Right cardiac atrium (tissue), 5 donors: ENCODE measurements around the gene PTGFR. TPM values are rescaled to one million over a fixed set of nuclear protein-coding genes. Genes with fewer than 3 reads are reported as not detected.

ENCODE experiments used
- ATAC-seq, 2 donors: fragments of 200-7000 bp; cut with Tn5 transposase; one replicate each; pipeline versions ENCODE4 v1.8.0 to v1.9.1; 2020; ENCODE audit warnings: moderate library complexity in 2 of 2, mild to moderate bottlenecking in 1 of 2
- DNase-seq, 3 donors: peaks; one replicate each; pipeline ENCODE4 v3.0.0-alpha.2; 2020
- H3K27ac ChIP-seq: one replicate; pipeline ENCODE4 v1.5.1; 2013; ENCODE audit warnings: mild to moderate bottlenecking, low read length, control low read depth, moderate library complexity
- H3K27me3 ChIP-seq: one replicate; pipeline ENCODE4 v1.6.1; 2013; ENCODE audit not compliant: control insufficient read depth, insufficient read depth
- H3K4me1 ChIP-seq: one replicate; pipeline ENCODE4 v1.6.1; 2013; ENCODE audit warnings: low read length; ENCODE audit not compliant: control insufficient read depth, insufficient read depth
- H3K4me3 ChIP-seq: one replicate; pipeline ENCODE4 v1.5.1; 2013; ENCODE audit warnings: low read length, control low read depth
- H3K9me3 ChIP-seq: one replicate; pipeline ENCODE4 v1.6.1; 2013; ENCODE audit warnings: low read length; ENCODE audit not compliant: control insufficient read depth
- WGBS: extraction: QIAGEN DNeasy Blood & Tissue Kit; methylation state at CpG from one replicate; pipeline ENCODE4 v1.1.7; 2013; 5-methylcytosine and 5-hydroxymethylcytosine counted together
- intact Hi-C, 4 donors: fragments of 100-400 bp; cut with DNase I; formaldehyde crosslinking; loops; one replicate each; pipeline versions ENCODE4 v1.11.0 to v1.14.0; 2022 to 2023
- polyA plus RNA-seq: library from polyadenylated mRNA; stranded (reverse); fragments of 200-250 nt; gene quantifications from one replicate; pipeline ENCODE4 v1.2.3, GENCODE V29; 2013
- total RNA-seq, 4 donors: library from RNA; stranded (reverse); fragmentation: NEBNext Ultra II Directional; extraction: Animal tissue kit (Norgen Biotek cat#: 25700); gene quantifications; one replicate each; pipeline ENCODE4 v1.2.1, GENCODE V29; 2021
- donor health status: healthy with polysubstance abuse.
- donor health status: DM: no; HTN: yes; CAD: no.
- donor health status: DM: no; HTN: no; CAD: no.
- donor health status: DM: no; HTN: yes; CAD: no; lungs with severe emphysema.
- donor health status: DM: yes; HTN: yes; CAD: no.

PTGFR gene
- total and polyA plus RNA-seq, 5 donors: 0.34 to 1.7 (median 0.72) TPM

GRCh38 chr1:78520216-78520615 lies 29.4 kb downstream of the PTGFR start:
- no peaks in the 10 kb centered on the region for H3K4me1 ChIP-seq
- H3K9me3 ChIP-seq: no peaks in the 10 kb centered on the region
- DNase-seq: no peak
- no peaks in the 10 kb centered on the region for H3K27me3 ChIP-seq
- intact Hi-C loops: no loop called here
- H3K4me3 ChIP-seq: no peak overlapping the region
- no peak for ATAC-seq
- WGBS: 84% methylated on average over 6 of the region's 6 CpGs
- no peak overlapping the region for H3K27ac ChIP-seq

- Histone ChIP-seq H3K27ac (no peak overlapping the region), H3K9me3 (no peaks in the 10 kb centered on the region), H3K4me3 (no peak overlapping the region), H3K4me1 (no peaks in the 10 kb centered on the region), H3K27me3 (no peaks in the 10 kb centered on the region)
- DNase-seq (no peak), ATAC-seq (no peak)
- WGBS: 84% methylated on average over 3 of the region's 3 CpGs
- intact Hi-C loops: no loop called here
Observed at GRCh38 chr1:78520843-78521242, 30.1 kb downstream of the PTGFR start.

- Histone ChIP-seq H3K27me3 (no peaks in the 10 kb centered on the region), H3K9me3 (no peaks in the 10 kb centered on the region), H3K4me3 (no peak overlapping the region), H3K4me1 (no peaks in the 10 kb centered on the region), H3K27ac (no peak overlapping the region)
- 68% methylated on average over 2 of the region's 2 CpGs for WGBS
- no peak for DNase-seq
- ATAC-seq: no peak
- intact Hi-C loops: no loop called here
Observed at GRCh38 chr1:78522136-78522535, 31.4 kb downstream of the PTGFR start.

- Histone ChIP-seq H3K9me3 (no peaks in the 10 kb centered on the region), H3K4me1 (no peaks in the 10 kb centered on the region), H3K27ac (no peak overlapping the region), H3K27me3 (no peaks in the 10 kb centered on the region), H3K4me3 (no peak overlapping the region)
- ATAC-seq: no peak
- intact Hi-C loops: no loop called here
- 64% methylated on average over 2 of the region's 2 CpGs for WGBS
- no peak for DNase-seq
Observed at GRCh38 chr1:78526496-78526895, 35.7 kb downstream of the PTGFR start.

- Histone ChIP-seq H3K4me1 (no peaks in the 10 kb centered on the region), H3K9me3 (no peaks in the 10 kb centered on the region), H3K27me3 (no peaks in the 10 kb centered on the region), H3K4me3 (no peak overlapping the region), H3K27ac (no peak overlapping the region)
- 87% methylated on average over 2 of the region's 2 CpGs for WGBS
- DNase-seq: no peak
- no peak for ATAC-seq
- intact Hi-C loops: no loop called here
Observed at GRCh38 chr1:78527706-78528105, 36.9 kb downstream of the PTGFR start.

GRCh38 chr1:78533527-78533926 lies 42.8 kb downstream of the PTGFR start:
- intact Hi-C loops: no loop called here
- ATAC-seq: no peak
- H3K9me3 ChIP-seq: no peaks in the 10 kb centered on the region
- no peaks in the 10 kb centered on the region for H3K27me3 ChIP-seq
- H3K4me1 ChIP-seq: no peaks in the 10 kb centered on the region
- 86% methylated on average over 4 of the region's 4 CpGs for WGBS
- no peak for DNase-seq
- no peak overlapping the region for H3K27ac ChIP-seq
- H3K4me3 ChIP-seq: no peak overlapping the region

GRCh38 chr1:78535286-78535685 lies 44.5 kb downstream of the PTGFR start:
- DNase-seq (no peak), ATAC-seq (no peak)
- intact Hi-C loops: no loop called here
- Histone ChIP-seq H3K4me3 (no peak overlapping the region), H3K27me3 (no peaks in the 10 kb centered on the region), H3K27ac (no peak overlapping the region), H3K9me3 (no peaks in the 10 kb centered on the region), H3K4me1 (no peaks in the 10 kb centered on the region)
- WGBS: 89% methylated on average over 1 of the region's 1 CpG

GRCh38 chr1:78536427-78536826 lies 45.7 kb downstream of the PTGFR start:
- intact Hi-C loops: no loop called here
- H3K27me3 ChIP-seq: no peaks in the 10 kb centered on the region
- ATAC-seq (no peak), DNase-seq (no peak)
- H3K27ac ChIP-seq: no peak overlapping the region
- 80% methylated on average over 2 of the region's 2 CpGs for WGBS
- H3K4me3 ChIP-seq: no peak overlapping the region
- no peaks in the 10 kb centered on the region for H3K4me1 ChIP-seq
- H3K9me3 ChIP-seq: no peaks in the 10 kb centered on the region

- H3K9me3 ChIP-seq: no peaks in the 10 kb centered on the region
- 53% methylated on average over 2 of the region's 2 CpGs for WGBS
- DNase-seq (no peak), ATAC-seq (no peak)
- H3K4me1 ChIP-seq: no peaks in the 10 kb centered on the region
- no peak overlapping the region for H3K4me3 ChIP-seq
- intact Hi-C loops: no loop called here
- H3K27me3 ChIP-seq: no peaks in the 10 kb centered on the region
- no peak overlapping the region for H3K27ac ChIP-seq
Observed at GRCh38 chr1:78540048-78540447, 49.3 kb downstream of the PTGFR start.

GRCh38 chr1:78541479-78541878 lies 50.7 kb downstream of the PTGFR start:
- no peak for ATAC-seq
- Histone ChIP-seq H3K27ac (no peak overlapping the region), H3K9me3 (no peaks in the 10 kb centered on the region), H3K27me3 (no peaks in the 10 kb centered on the region), H3K4me3 (no peak overlapping the region), H3K4me1 (no peaks in the 10 kb centered on the region)
- no peak for DNase-seq
- intact Hi-C loops: no loop called here

- H3K4me3 ChIP-seq: no peak overlapping the region
- no peaks in the 10 kb centered on the region for H3K27me3 ChIP-seq
- no peak overlapping the region for H3K27ac ChIP-seq
- 74% methylated on average over 3 of the region's 3 CpGs for WGBS
- ATAC-seq (no peak), DNase-seq (no peak)
- H3K4me1 ChIP-seq: no peaks in the 10 kb centered on the region
- H3K9me3 ChIP-seq: no peaks in the 10 kb centered on the region
- intact Hi-C loops: no loop called here
Observed at GRCh38 chr1:78543941-78544643, 53.3 kb downstream of the PTGFR start.

- 47% methylated on average over 1 of the region's 1 CpG for WGBS
- intact Hi-C loops: no loop called here
- ATAC-seq: no peak
Observed at GRCh38 chr1:78547081-78547480, 56.3 kb downstream of the PTGFR start.

More at GRCh38 chr1:78547081-78547480, 56.3 kb downstream of the PTGFR start:
- no peak for DNase-seq
- no peaks in the 10 kb centered on the region for H3K9me3 ChIP-seq
- H3K4me3 ChIP-seq: no peak overlapping the region
- H3K27ac ChIP-seq: no peak overlapping the region
- no peaks in the 10 kb centered on the region for H3K4me1 ChIP-seq
- no peaks in the 10 kb centered on the region for H3K27me3 ChIP-seq
